Measurements from ENCODE around the gene ZNF784.

- TF ChIP-seq ZNF512 (CRISPR knock-in tag; IDR thresholded peaks at IDR 0.05; ENCODE audit: borderline replicate concordance) (no peak), CTCF (IDR thresholded peaks at IDR 0.05) (no peak), ATF3 (CRISPR knock-in tag; conservative IDR thresholded peaks at IDR 0.05) (no peak), STAT6 (CRISPR knock-in tag; conservative IDR thresholded peaks at IDR 0.05; ENCODE audit: low read depth) (no peak), SP1 (CRISPR knock-in tag; conservative IDR thresholded peaks at IDR 0.05) (no peak)
Measured at GRCh38 chr19:55592391-55593090, 31.8 kb downstream of the ZNF784 start.
